HG03060 (cell line): ENCODE measurements around the gene CCNE1.
"Not testable (repeated sequence)": the region's sequence is repeated elsewhere in the genome, so short reads cannot be mapped to it uniquely, and the experiment has no call there.

Experiments used
- ATAC-seq: cut with Tn5 transposase; IDR thresholded peaks from one replicate; pipeline ENCODE4 v1.9.1; 2021; ENCODE audit warnings: low read depth, moderate number of reproducible peaks; ENCODE audit not compliant: unreplicated experiment

Gene CCNE1

GRCh38 chr19:29812080-29812880 lies 489 bp downstream of the CCNE1 start:
- no peak for ATAC-seq

- no peak for ATAC-seq
Observed at GRCh38 chr19:29812881-29813275, 1.1 kb downstream of the CCNE1 start.

GRCh38 chr19:29813642-29814041 lies 1.9 kb downstream of the CCNE1 start:
- no peak for ATAC-seq

- ATAC-seq: peak; percentile 55
Observed at GRCh38 chr19:29815231-29815630, 3.4 kb downstream of the CCNE1 start.

- no peak for ATAC-seq
Observed at GRCh38 chr19:29817316-29817715, 5.5 kb downstream of the CCNE1 start.

GRCh38 chr19:29819300-29819699 lies 7.5 kb downstream of the CCNE1 start:
- no peak for ATAC-seq

- ATAC-seq: no peak
Observed at GRCh38 chr19:29819986-29820385, 8.2 kb downstream of the CCNE1 start.

GRCh38 chr19:29823581-29824330 lies 12.0 kb downstream of the CCNE1 start:
- ATAC-seq: no peak

GRCh38 chr19:29825263-29825662 lies 13.5 kb downstream of the CCNE1 start:
- not testable (repeated sequence) for ATAC-seq

GRCh38 chr19:29831041-29831548 lies 19.3 kb downstream of the CCNE1 start:
- no peak for ATAC-seq

- ATAC-seq: no peak
Observed at GRCh38 chr19:29831686-29832085, 19.9 kb downstream of the CCNE1 start.

GRCh38 chr19:29832801-29833200 lies 21.0 kb downstream of the CCNE1 start:
- no peak for ATAC-seq

- no peak for ATAC-seq
Observed at GRCh38 chr19:29833614-29834261, 21.9 kb downstream of the CCNE1 start.

GRCh38 chr19:29834991-29835846 lies 23.4 kb downstream of the CCNE1 start:
- ATAC-seq: no peak

- ATAC-seq: no peak
Observed at GRCh38 chr19:29836409-29836825, 24.6 kb downstream of the CCNE1 start.

- no peak for ATAC-seq
Observed at GRCh38 chr19:29837448-29837981, 25.7 kb downstream of the CCNE1 start.

- ATAC-seq: no peak
Observed at GRCh38 chr19:29837996-29838395, 26.2 kb downstream of the CCNE1 start.

GRCh38 chr19:29840066-29840950 lies 28.5 kb downstream of the CCNE1 start:
- ATAC-seq: no peak

GRCh38 chr19:29841209-29841558 lies 29.4 kb downstream of the CCNE1 start:
- ATAC-seq: no peak
